Dendritic cell treated with granulocyte-macrophage colony-stimulating factor and Interleukin-4, amounts not matched to agents 40 ng/mL and 50 ng/mL, for 4 days (primary cell): ENCODE results near the gene QTRT2.

ENCODE experiments used
- H3K27ac Mint-ChIP-seq: one replicate; pipeline ENCODE4 v1.8.0; 2022; ENCODE audit warnings: mild to moderate bottlenecking, mixed read lengths
- H3K27me3 Mint-ChIP-seq: one replicate; pipeline ENCODE4 v1.8.0; 2022; ENCODE audit warnings: mild to moderate bottlenecking, mixed read lengths
- H3K36me3 Mint-ChIP-seq: one replicate; pipeline ENCODE4 v1.8.0; 2022; ENCODE audit warnings: low read depth, mixed read lengths
- H3K4me1 Mint-ChIP-seq: one replicate; pipeline ENCODE4 v1.8.0; 2022; ENCODE audit warnings: low read depth, mixed read lengths
- H3K4me3 Mint-ChIP-seq: one replicate; pipeline ENCODE4 v1.8.0; 2022; ENCODE audit warnings: mild to moderate bottlenecking, moderate library complexity, mixed read lengths
- H3K9me3 Mint-ChIP-seq: one replicate; pipeline ENCODE4 v1.8.0; 2022; ENCODE audit warnings: mixed read lengths
- intact Hi-C: fragments of 100-400 bp; cut with micrococcal nuclease; formaldehyde crosslinking; loops from one replicate; pipeline ENCODE4 v1.15.0; 2022

Gene QTRT2

DNA sequence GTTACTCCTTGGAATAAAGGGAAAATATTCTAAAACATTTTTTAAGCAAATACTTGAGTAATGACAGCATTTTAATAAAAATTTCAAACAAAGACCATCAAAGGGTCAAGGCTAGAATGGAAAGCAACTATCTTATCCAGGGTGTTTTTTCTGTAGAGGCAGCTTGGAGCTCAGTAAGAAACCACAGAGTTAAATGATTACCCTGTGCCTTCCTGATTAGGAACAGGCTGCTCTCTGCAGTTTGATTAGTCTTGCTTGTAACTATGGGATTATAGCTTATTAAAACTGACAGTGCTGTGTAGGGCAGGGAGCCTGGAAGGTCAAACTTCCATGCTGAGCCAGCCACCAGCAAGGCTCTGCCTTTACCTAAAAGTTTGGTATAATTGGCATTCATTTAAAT is 33.1 kb downstream of the QTRT2 start:
- Mint-ChIP-seq H3K36me3 (peaks cover 34% of the 10 kb centered on the region), H3K4me3 (no peak overlapping the region), H3K9me3 (peaks cover 8% of the 10 kb centered on the region), H3K27ac (no peak overlapping the region), H3K27me3 (no peaks in the 10 kb centered on the region), H3K4me1 (peaks cover 25% of the 10 kb centered on the region)
- intact Hi-C loops, result loop anchor here (10.0 kb wide), 1 partner anchor 275 kb away; no protein-coding TSS in a partner anchor

DNA sequence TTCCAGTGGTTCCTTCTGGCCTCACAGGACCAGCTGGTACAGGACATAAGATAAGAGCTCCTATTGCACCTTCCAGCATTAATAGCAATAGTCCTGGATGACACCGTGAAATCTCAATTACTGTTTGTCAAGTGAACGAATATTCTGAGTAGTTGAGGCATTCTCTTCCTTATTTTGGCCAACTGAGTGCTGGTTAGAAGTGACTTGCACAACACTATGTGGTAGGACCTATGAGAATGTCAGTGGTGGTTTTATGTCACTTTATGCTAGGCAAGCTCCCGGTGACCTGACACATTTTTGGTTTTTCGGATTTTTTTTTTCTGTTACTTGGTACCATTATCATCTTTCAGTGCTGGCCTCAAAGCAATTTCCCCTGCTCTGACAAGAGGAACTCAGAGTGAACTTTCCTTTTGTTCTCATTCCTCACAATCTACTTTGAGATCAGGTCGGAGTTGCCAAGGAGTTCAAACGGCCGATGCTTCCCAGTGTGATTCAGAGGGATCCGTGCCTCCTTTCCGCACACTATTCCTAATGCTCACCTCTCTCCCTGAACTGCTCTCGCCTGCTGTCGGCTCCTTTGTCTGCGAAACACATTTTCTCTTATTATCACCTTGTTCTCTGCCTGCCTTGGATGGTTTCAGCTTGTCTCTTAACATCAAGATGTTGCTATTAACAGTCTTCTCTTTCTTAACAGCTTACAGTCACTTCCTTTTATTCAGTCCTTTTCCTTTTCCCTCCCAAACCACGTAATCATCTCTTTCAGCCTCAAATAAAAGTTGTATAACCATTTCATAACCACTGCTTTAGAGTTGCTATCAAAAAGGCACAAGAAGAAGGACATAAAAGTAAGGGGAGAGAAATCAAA is 35.8 kb downstream of the QTRT2 start:
- peak overlapping the region; percentile 3 for H3K27ac Mint-ChIP-seq
- intact Hi-C loops, result no loop called here
- peaks cover 6% of the 10 kb centered on the region for H3K9me3 Mint-ChIP-seq
- peaks cover 25% of the 10 kb centered on the region for H3K4me1 Mint-ChIP-seq
- H3K27me3 Mint-ChIP-seq, result no peaks in the 10 kb centered on the region
- H3K4me3 Mint-ChIP-seq, result peak overlapping the region; percentile 14
- peaks cover 7% of the 10 kb centered on the region for H3K36me3 Mint-ChIP-seq

DNA sequence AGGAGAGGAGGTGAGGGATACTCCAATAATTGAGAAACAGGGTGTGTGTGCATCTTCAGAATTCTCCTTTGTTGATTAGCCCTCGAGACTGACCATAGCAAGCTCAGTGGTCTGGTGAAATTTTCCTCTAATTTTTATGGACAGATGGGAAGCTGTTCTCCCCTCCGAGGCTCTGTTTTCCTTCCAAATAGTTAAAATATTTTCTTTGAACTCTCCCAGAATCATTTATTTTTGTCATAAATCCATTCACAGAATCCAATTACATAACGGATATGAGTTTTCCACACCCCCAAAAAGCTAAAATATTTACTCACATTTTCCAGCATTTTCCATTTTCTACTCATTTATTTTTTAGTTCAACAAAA is 36.5 kb downstream of the QTRT2 start:
- H3K36me3 Mint-ChIP-seq, result peaks cover 1% of the 10 kb centered on the region
- peak overlapping the region; percentile 3 for H3K27ac Mint-ChIP-seq
- intact Hi-C loops, result no loop called here
- H3K4me3 Mint-ChIP-seq, result no peak overlapping the region
- peaks cover 25% of the 10 kb centered on the region for H3K4me1 Mint-ChIP-seq
- no peaks in the 10 kb centered on the region for H3K9me3 Mint-ChIP-seq
- no peaks in the 10 kb centered on the region for H3K27me3 Mint-ChIP-seq

DNA sequence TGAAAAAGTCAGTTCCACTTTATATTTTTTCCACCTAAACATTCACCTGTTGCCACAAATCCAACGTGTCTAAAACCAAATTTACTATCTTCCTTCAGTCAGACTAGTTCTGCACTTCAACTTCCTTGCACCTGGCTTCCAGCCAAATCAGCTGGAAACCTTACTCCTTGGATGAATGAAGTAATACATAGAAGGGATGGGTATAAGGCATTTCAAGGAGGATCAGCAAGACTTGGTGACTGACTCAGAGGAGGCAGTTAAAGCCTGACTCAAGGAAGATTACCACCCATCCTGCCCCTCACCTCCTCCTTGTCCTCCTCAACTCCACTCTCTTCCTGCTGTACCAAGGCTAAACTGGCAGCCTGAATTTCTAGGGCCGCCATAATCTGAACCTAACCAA is 37.1 kb downstream of the QTRT2 start:
- Mint-ChIP-seq H3K4me1 (peaks cover 25% of the 10 kb centered on the region), H3K27ac (no peak overlapping the region), H3K36me3 (no peaks in the 10 kb centered on the region), H3K4me3 (no peak overlapping the region), H3K9me3 (no peaks in the 10 kb centered on the region), H3K27me3 (no peaks in the 10 kb centered on the region)
- intact Hi-C loops, result no loop called here

DNA sequence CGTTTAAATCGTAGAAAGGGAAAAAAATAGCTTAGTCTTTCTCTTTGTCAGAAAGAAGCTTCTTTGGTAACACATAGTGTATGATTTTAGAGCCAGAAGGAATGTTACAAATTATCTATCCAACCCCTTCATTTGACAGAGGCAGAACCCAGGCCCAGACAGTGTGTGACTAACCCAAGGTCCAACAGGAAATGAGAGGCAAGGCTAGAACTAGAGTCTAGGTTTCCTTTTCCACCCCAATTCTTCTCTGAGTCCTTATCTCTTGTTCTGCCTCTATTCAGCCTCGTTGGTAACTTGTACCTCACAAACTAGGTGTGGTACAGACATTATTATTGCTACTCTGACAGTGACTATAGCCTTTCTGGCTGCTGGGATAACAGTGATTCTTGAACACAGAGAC is 39.3 kb downstream of the QTRT2 start:
- intact Hi-C loops, result no loop called here
- Mint-ChIP-seq H3K4me3 (no peak overlapping the region), H3K9me3 (no peaks in the 10 kb centered on the region), H3K4me1 (peaks cover 25% of the 10 kb centered on the region), H3K27ac (no peak overlapping the region), H3K27me3 (no peaks in the 10 kb centered on the region), H3K36me3 (no peaks in the 10 kb centered on the region)

DNA sequence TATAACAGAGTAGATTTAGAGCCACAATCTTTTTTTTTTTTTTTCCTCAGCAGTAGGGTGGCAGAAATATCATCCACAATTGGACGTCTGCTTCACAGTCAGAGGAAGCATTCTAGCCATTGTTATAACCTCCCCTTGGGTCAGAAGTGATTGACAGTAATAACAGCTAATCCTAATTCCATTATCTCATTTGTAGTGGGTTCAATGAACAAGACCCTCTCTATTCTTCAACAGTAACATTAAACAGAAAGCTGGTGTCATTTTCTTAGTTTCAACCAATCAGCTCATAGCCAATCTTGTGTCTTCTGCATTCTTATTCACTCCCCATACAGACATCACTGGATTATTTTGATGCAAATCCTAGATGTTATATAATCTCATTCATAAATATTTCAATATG is 44.6 kb downstream of the QTRT2 start:
- Mint-ChIP-seq H3K36me3 (no peaks in the 10 kb centered on the region), H3K4me1 (peaks cover 6% of the 10 kb centered on the region), H3K9me3 (no peaks in the 10 kb centered on the region), H3K27me3 (no peaks in the 10 kb centered on the region), H3K27ac (no peak overlapping the region), H3K4me3 (no peak overlapping the region)
- intact Hi-C loops, result no loop called here

DNA sequence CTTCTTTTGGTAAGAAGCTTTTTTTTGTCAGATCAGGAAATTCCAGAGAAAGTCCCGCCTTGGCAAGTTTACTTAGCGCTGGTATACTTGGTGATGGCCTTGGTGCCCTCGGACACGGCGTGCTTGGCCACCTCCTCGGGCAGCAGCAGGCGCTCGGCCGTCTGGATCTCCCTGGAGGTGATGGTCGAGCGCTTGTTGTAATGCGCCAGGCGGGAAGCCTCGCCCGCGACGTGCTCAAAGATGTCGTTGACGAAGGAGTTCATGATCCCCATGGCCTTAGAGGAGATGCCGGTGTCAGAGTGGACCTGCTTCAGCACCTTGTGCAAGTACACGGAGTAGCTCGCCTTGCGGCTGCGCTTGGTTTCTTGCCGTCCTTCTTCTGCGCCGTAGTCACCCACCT is 46.6 kb downstream of the QTRT2 start:
- intact Hi-C loops, result no loop called here
- Mint-ChIP-seq H3K27me3 (no peaks in the 10 kb centered on the region), H3K9me3 (no peaks in the 10 kb centered on the region), H3K27ac (no peak overlapping the region), H3K4me1 (peaks cover 11% of the 10 kb centered on the region), H3K36me3 (no peaks in the 10 kb centered on the region), H3K4me3 (no peak overlapping the region)

DNA sequence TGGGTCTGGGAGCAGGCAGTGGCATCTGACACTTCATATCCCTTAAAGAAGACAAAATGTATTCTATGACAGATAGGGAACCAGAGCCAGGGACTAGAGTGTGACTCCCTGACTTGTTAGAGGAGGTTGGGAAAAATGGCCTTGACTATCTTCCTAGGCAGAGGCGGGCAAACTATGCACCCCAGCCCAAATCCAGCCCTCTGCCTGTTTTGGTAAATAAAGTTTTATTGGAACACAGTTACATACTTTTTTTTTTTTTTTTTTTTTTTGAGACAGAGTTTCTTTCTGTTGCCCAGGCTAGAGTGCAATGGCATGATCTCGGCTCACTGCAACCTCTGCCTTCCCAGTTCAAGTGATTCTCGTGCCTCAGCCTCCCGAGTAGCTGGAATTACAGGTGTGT is 47.3 kb downstream of the QTRT2 start:
- Mint-ChIP-seq H3K4me3 (no peak overlapping the region), H3K9me3 (no peaks in the 10 kb centered on the region), H3K27me3 (no peaks in the 10 kb centered on the region), H3K36me3 (no peaks in the 10 kb centered on the region), H3K27ac (no peak overlapping the region), H3K4me1 (peaks cover 14% of the 10 kb centered on the region)
- intact Hi-C loops, result no loop called here

DNA sequence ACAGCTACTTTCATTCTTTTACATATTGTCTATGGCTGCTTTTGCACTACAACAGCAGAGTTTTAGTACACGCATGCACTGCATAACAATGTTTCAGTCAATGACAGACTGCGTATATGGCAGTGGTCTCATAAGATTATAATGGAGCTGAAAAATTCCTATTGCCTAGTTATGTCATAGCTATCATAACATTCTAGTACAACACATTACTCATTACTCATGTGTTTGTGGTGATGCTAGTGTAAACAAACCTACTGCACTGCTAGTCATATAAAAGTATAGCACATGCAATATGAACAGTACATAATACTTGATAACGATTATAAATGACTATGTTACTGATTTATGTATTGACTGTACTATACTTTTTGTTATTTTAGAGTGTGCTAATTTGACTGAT is 47.9 kb downstream of the QTRT2 start:
- H3K4me1 Mint-ChIP-seq, result peaks cover 16% of the 10 kb centered on the region
- no peak overlapping the region for H3K27ac Mint-ChIP-seq
- no peaks in the 10 kb centered on the region for H3K9me3 Mint-ChIP-seq
- no peaks in the 10 kb centered on the region for H3K27me3 Mint-ChIP-seq
- intact Hi-C loops, result no loop called here
- H3K4me3 Mint-ChIP-seq, result no peak overlapping the region
- no peaks in the 10 kb centered on the region for H3K36me3 Mint-ChIP-seq

DNA sequence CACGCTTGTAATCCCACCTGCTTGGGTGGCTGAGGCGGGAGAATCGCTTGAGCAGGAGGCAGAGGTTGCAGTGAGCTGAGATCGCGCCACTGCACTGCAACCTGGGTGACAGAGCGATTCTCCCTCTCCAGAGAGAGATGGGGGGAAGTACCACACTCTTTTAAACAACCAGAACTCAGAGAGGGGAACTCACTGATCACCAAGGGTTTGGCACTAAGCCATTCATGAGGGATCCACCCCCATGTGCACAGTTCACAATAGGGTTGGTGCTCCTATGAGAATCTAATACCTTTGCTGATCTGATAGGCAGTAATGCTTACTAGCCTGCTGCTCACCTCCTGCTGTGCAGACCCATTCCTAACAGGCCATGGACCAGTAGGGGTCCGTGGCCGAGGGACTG is 51.6 kb downstream of the QTRT2 start:
- no peaks in the 10 kb centered on the region for H3K36me3 Mint-ChIP-seq
- H3K27me3 Mint-ChIP-seq, result no peaks in the 10 kb centered on the region
- no peak overlapping the region for H3K4me3 Mint-ChIP-seq
- no peaks in the 10 kb centered on the region for H3K9me3 Mint-ChIP-seq
- H3K27ac Mint-ChIP-seq, result no peak overlapping the region
- peaks cover 46% of the 10 kb centered on the region for H3K4me1 Mint-ChIP-seq
- intact Hi-C loops, result no loop called here

DNA sequence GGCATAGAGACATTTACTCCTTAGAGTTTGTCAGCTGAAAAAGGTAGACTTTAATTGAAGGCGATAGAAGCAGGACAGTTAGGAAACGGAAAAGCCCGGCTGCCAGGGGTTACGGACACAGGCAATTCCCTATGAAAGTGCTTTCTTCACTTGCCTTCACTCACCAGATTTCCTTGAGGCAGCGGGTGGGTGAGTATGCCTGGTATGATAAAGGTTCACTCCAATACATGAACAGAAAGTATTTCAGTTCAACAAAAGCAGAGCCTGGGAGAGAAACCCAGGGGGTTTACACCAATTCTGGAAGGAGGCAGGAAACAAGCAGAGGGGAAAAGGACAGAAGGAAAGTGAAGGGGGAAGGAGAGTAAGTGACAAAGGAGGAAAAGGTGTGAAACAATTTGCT is 53.9 kb downstream of the QTRT2 start:
- no peak overlapping the region for H3K4me3 Mint-ChIP-seq
- no peak overlapping the region for H3K27ac Mint-ChIP-seq
- H3K36me3 Mint-ChIP-seq, result no peaks in the 10 kb centered on the region
- H3K4me1 Mint-ChIP-seq, result peaks cover 43% of the 10 kb centered on the region
- H3K27me3 Mint-ChIP-seq, result no peaks in the 10 kb centered on the region
- no peaks in the 10 kb centered on the region for H3K9me3 Mint-ChIP-seq
- intact Hi-C loops, result no loop called here

DNA sequence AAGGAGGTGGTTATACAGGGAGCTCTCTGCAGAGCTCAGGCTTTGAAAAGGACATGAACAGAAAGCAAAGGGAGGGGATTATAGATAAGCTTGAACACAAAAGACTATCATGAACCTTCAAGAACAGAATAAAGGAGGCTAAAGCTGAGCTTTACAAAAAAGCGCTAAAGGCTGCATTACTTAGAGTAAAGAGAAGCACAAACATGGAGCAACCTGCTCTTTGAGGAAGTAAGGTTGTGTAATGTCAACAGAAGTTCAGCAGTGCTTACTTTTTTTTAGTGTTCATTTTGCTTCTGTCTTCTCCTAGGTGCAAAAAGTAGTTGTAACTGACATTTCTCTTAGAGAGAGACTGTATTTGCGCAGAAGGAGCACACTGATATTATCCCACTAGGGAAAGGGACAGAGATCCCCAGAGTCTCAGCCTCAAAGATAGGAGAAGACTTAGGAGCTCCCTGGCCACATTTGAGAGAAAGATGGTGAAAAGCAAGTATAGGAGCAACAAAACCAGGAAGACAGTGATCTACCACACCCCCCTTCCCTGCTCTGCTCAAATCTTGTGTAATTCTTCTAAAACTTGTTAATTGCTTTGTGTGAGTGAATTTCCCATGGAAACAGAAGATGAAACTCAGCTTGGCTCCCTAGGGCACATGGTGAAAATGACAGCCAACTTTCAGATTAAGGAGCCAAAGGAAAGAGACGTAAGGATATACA is 54.7 kb downstream of the QTRT2 start:
- no peaks in the 10 kb centered on the region for H3K27me3 Mint-ChIP-seq
- H3K36me3 Mint-ChIP-seq, result no peaks in the 10 kb centered on the region
- H3K4me3 Mint-ChIP-seq, result no peak overlapping the region
- intact Hi-C loops, result no loop called here
- H3K9me3 Mint-ChIP-seq, result no peaks in the 10 kb centered on the region
- peak overlapping the region; percentile 66 for H3K27ac Mint-ChIP-seq
- H3K4me1 Mint-ChIP-seq, result peaks cover 40% of the 10 kb centered on the region

DNA sequence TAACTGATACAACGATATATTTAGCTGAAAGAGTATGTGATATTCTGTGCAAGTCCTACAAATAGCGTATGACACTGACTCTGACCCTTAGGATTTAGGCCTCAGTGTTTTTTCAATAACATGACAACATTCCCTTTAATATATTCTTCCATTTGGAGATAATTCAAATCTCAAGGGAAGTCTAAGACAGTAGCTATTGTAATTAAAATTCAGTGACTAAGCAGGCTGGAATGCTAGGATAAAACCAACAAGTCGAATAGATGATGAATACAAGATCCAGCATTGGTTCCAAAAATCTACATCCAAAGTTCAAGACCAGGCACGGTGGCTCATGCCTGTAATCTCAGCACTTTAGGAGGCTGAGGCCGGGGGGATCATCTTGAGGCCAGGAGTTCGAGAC is 56.2 kb downstream of the QTRT2 start:
- no peak overlapping the region for H3K27ac Mint-ChIP-seq
- H3K4me1 Mint-ChIP-seq, result peaks cover 39% of the 10 kb centered on the region
- intact Hi-C loops, result no loop called here

DNA sequence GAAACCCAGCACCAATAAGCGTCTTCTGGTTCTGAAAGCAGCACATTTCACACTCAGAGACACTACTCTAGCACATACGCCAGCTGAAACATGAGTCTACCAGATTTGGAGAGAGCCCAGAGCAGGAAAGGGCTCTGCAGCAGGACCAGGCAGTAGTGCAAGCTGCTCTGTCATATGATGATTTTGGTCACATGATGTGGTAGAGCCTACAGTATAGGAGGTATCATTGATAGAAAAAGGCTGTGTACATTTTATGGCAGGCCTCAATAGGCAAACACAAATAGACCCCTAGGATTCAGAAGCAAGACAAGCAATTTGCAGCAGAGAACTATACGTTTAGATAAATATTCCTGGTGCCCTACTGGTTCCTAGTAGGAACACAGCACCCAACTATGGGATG is 58.2 kb downstream of the QTRT2 start:
- H3K36me3 Mint-ChIP-seq, result no peaks in the 10 kb centered on the region
- H3K27me3 Mint-ChIP-seq, result no peaks in the 10 kb centered on the region
- intact Hi-C loops, result no loop called here
- no peaks in the 10 kb centered on the region for H3K9me3 Mint-ChIP-seq
- H3K27ac Mint-ChIP-seq, result no peak overlapping the region
- H3K4me3 Mint-ChIP-seq, result no peak overlapping the region
- peaks cover 27% of the 10 kb centered on the region for H3K4me1 Mint-ChIP-seq

More for the DNA sequence above, 56.2 kb downstream of the QTRT2 start:
- Mint-ChIP-seq H3K27me3 (no peaks in the 10 kb centered on the region), H3K9me3 (no peaks in the 10 kb centered on the region), H3K36me3 (no peaks in the 10 kb centered on the region), H3K4me3 (no peak overlapping the region)
